ENCODE measurements around the gene WWC2.

Gene WWC2

GRCh38 chr4:183342541-183343533 lies 243.8 kb downstream of the WWC2 start:
- DNase-seq: peak; percentile 13

GRCh38 chr4:183343730-183344129 lies 244.7 kb downstream of the WWC2 start:
- DNase-seq: no peak

GRCh38 chr4:183344523-183345255 lies 245.6 kb downstream of the WWC2 start:
- no peak for DNase-seq

- no peak for DNase-seq
Observed at GRCh38 chr4:183345261-183345660, 246.2 kb downstream of the WWC2 start.

GRCh38 chr4:183347146-183347545 lies 248.1 kb downstream of the WWC2 start:
- DNase-seq: no peak

GRCh38 chr4:183347566-183347965 lies 248.5 kb downstream of the WWC2 start:
- no peak for DNase-seq

GRCh38 chr4:183348136-183348535 lies 249.1 kb downstream of the WWC2 start:
- DNase-seq: no peak

- no peak for DNase-seq
Observed at GRCh38 chr4:183348706-183349659, 249.9 kb downstream of the WWC2 start.

GRCh38 chr4:183349673-183350072 lies 250.6 kb downstream of the WWC2 start:
- no peak for DNase-seq

GRCh38 chr4:183350317-183351071 lies 251.4 kb downstream of the WWC2 start:
- no peak for DNase-seq

GRCh38 chr4:183352546-183352945 lies 253.5 kb downstream of the WWC2 start:
- DNase-seq: no peak

GRCh38 chr4:183353557-183353956 lies 254.5 kb downstream of the WWC2 start:
- DNase-seq: no peak

GRCh38 chr4:183354219-183354618 lies 255.2 kb downstream of the WWC2 start:
- no peak for DNase-seq

- DNase-seq: no peak
Observed at GRCh38 chr4:183355405-183355804, 256.3 kb downstream of the WWC2 start.

GRCh38 chr4:183356173-183356830 lies 257.2 kb downstream of the WWC2 start:
- DNase-seq: no peak

- DNase-seq: no peak
Observed at GRCh38 chr4:183356931-183357675, 258.0 kb downstream of the WWC2 start.

- no peak for DNase-seq
Observed at GRCh38 chr4:183358215-183358755, 259.2 kb downstream of the WWC2 start.

- DNase-seq: no peak
Observed at GRCh38 chr4:183360161-183360919, 261.3 kb downstream of the WWC2 start.

- DNase-seq: no peak
Observed at GRCh38 chr4:183362036-183362435, 263.0 kb downstream of the WWC2 start.
